HG03565 (cell line): ENCODE measurements around the gene SERPINE1.
"Not testable (repeated sequence)": the region's sequence is repeated elsewhere in the genome, so short reads cannot be mapped to it uniquely, and the experiment has no call there.

ENCODE experiments used
- ATAC-seq: cut with Tn5 transposase; IDR thresholded peaks from one replicate; pipeline ENCODE4 v1.9.1; 2021; ENCODE audit warnings: mild to moderate bottlenecking, moderate library complexity; ENCODE audit not compliant: unreplicated experiment

The SERPINE1 gene

DNA sequence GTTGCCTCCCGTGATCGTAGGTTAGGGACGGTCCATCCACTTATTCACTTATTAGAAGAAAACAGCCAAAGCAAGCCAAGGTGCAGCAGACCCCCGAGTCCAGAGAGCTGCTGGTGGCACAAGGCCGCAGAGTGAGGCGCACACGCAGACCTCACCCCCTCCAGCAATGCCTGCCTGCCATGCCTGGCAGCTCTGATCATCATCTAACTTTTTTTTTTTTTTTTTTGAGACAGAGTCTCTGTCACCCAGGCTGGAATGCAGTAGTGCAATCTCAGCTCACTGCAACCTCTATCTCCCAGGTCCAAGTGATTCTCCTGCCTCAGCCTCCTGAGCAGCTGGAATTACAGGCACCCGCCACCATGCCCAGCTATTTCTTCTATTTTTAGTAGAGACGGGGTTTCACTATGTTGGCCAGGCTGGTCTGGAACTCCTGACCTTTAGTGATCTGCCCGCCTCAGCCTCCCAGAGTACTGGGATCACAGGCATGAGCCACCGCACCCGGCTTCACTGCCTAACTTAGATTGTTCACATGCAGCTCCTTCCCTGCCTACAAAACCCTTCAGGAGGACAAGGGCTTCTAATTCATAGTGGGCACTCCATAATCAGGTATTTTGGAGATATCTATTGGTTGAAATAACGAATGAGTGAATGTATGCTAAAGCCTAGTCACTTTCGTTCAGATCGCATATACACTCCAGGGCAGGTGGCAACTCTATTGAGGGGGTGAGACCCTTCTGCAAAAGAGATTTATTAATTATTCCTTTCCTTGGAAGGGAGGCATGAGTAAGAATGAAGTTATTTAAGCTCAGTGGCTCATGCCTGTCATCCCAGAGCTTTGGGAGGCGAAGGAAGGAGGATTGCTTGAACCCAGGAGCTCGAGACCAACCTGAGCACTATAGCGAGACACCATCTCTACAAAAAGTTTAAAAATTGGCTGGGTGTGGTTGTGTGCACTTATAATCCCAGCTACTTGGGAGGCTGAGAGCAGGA, 25.8 kb upstream of the SERPINE1 start:
- no peak for ATAC-seq

GRCh38 chr7:101102026-101102425, 24.9 kb upstream of the SERPINE1 start:
- no peak for ATAC-seq

- ATAC-seq: not testable (repeated sequence)
These were observed 23.2 kb upstream of the SERPINE1 start for GRCh38 chr7:101103701-101104100.

- no peak for ATAC-seq
These were observed 22.7 kb upstream of the SERPINE1 start for GRCh38 chr7:101104193-101104713.

GRCh38 chr7:101104799-101105198, 22.1 kb upstream of the SERPINE1 start:
- no peak for ATAC-seq

DNA sequence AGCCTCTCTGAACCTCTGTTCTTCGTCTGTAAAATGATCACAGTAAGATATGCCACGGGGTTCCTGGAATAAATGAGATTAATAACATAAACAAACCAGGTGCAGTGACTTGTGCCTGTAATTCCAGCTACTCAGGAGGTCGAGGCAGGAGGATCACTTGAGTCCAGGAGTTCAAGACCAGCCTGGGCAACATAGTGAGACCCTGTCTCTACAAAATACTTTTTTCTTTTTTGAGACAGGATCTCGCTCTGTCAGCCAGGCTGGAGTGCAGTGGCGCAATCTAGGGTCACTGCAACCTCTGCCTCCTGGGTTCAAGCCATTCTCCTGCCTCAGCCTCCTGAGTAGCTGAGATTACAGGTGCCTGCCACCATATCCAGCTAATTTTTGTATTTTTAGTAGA, 21.7 kb upstream of the SERPINE1 start:
- ATAC-seq: not testable (repeated sequence)

GRCh38 chr7:101106386-101106785, 20.5 kb upstream of the SERPINE1 start:
- ATAC-seq: no peak

DNA sequence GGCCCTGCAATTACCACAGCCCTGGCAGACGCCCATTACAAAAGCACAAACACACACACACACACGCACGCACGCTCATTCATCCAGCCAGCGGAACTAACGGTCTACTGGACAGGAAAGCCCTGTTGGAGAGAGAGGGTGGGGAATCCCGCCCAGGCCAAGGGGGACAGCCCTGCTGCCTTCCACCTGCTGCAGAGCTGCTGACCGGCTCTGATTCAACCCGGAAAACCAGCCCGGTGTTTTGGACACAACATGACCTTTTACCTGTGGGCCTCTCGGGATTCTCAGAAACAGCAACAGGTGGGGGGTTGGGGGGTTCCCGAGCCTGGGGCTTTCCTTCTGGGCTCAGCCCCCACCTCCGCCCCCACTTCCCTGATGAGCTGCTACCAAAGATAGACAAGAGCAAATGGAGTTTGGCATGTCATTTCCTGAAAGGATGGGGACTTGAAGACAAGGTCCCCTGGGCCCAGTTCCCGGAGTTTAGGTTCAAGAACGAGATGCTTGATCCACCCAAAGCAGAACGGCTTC, 18.5 kb upstream of the SERPINE1 start:
- ATAC-seq: no peak

GRCh38 chr7:101108961-101109360, 17.9 kb upstream of the SERPINE1 start:
- no peak for ATAC-seq

DNA sequence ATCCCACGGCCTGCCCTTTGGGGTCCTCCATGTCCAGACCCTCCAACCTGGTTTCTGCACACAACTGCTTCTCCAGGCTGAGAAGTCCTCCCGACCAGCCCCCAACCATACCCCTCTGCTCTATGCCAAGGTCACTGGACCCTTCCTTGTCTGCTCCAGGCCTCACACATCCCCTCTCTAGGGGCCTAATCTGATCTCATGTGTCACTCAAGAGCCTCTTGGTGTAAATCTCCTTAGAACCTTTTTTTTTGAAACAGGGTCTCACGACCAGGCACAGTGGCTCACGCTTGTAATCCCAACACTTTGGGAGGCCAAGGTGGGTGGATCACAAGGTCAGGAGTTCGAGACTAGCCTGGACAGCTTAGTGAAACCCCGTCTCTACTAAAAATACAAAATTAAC, 17.5 kb upstream of the SERPINE1 start:
- ATAC-seq: no peak

- ATAC-seq: no peak
These were observed 15.6 kb upstream of the SERPINE1 start for GRCh38 chr7:101111261-101111660.

DNA sequence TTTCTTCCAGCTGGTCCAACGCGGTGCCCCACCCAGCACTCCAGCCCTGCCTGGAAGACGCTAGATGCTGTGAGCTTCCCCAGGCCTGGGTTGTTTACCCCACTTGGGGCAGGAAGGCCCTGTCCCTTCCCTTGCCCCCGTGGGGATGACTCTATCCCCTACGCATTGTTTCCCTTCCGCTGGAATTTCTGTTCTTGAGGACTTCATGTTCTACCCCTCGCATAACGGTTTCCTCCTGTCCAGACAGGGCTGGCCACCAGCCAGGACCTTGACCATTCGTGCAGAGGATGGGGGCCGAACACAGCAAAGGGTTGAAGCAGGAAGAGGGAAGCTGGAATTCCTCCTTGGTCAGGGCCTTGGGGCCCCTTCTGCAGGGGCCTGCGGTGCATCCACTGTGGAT, 14.7 kb upstream of the SERPINE1 start:
- ATAC-seq: no peak

GRCh38 chr7:101113140-101113539, 13.8 kb upstream of the SERPINE1 start:
- ATAC-seq: not testable (repeated sequence)

DNA sequence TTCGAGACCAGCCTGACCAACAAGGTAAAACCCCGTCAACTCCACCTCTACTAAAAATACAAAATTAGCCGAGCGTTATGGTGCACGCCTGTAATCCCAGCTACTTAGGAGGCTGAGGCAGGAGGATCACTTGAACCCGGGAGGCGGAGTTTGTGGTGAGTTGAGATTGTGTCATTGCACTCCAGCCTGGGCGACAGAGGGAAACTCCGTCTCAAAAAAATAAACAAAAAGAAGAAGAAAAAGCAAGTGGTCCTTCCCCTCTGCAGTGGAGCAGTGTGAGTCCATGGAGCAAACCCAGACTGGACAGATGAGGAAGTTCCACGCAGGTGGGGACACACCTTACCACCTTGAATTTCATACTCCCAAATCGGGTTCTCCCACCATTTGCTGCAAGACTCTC, 13.1 kb upstream of the SERPINE1 start:
- ATAC-seq: no peak

GRCh38 chr7:101114492-101114891, 12.4 kb upstream of the SERPINE1 start:
- no peak for ATAC-seq

DNA sequence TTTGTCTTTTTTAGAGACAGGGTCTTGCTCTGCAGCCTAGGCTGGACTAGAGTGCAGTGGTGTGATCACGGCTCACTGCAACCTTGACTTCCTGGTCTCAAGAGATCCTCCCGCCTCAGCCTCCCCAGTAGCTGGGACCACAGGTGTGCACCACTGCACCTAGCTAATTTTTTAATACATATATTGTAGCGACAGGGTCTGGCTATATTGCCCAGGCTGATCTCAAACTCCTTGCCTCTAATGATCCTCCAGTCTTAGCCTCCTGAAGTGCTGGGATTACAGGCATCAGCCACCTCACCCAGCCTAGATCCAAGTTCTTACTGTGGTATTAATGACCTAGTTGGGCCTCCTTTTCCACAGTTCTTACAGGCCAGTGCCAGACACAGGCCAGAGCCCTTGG, 11.7 kb upstream of the SERPINE1 start:
- ATAC-seq: no peak

DNA sequence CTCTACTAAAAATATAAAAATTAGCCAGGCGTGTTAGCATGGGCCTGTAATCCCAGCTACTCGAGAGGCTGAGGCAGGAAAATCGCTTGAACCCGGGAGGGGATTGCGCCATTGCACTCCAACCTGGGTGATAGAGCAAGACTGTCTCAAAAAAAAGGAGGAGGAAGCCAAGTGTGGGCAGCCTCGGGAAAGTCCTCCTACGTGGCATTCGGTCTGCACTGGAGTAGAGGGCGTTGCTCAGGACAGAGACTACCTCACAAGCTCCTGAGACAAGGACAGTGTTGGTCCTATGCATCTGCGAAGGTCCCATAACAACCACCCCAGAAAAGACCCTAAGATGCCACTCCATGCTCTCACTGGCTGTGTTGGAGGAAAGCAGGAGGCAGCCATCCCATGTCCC, 10.0 kb upstream of the SERPINE1 start:
- no peak for ATAC-seq

GRCh38 chr7:101118856-101119255, 8.0 kb upstream of the SERPINE1 start:
- no peak for ATAC-seq

DNA sequence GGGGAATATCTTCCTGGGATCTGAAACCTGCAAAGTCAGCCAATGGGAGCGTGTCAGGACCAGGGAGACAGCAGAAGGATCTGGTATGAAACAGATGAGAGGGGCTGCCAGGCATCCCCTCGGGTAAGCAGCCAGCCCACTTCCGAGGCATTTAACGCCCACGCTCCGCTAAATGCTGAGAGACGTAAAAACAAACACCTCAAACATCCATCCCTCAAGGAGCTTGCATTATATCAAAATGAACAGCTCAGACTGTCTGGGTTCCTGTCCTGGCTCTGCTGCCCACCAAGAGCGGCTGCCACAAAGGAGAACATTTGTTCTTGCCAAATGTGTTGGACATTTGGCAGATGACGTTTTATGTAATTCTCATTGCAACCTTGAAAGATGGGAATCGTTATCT, 7.0 kb upstream of the SERPINE1 start:
- no peak for ATAC-seq

- no peak for ATAC-seq
These were observed 6.6 kb upstream of the SERPINE1 start for GRCh38 chr7:101120315-101120714.

- ATAC-seq: not testable (repeated sequence)
These were observed 5.3 kb upstream of the SERPINE1 start for GRCh38 chr7:101121631-101121990.
